GM18907 (cell line): ENCODE data around the gene ZNF491.
"Not testable (repeated sequence)": the region's sequence is repeated elsewhere in the genome, so short reads cannot be mapped to it uniquely, and the experiment has no call there.

ENCODE experiments used
- ATAC-seq: cut with Tn5 transposase; IDR thresholded peaks from one replicate; pipeline ENCODE4 v1.9.1; 2021; ENCODE audit warnings: mild to moderate bottlenecking, moderate library complexity; ENCODE audit not compliant: unreplicated experiment

The ZNF491 gene

DNA sequence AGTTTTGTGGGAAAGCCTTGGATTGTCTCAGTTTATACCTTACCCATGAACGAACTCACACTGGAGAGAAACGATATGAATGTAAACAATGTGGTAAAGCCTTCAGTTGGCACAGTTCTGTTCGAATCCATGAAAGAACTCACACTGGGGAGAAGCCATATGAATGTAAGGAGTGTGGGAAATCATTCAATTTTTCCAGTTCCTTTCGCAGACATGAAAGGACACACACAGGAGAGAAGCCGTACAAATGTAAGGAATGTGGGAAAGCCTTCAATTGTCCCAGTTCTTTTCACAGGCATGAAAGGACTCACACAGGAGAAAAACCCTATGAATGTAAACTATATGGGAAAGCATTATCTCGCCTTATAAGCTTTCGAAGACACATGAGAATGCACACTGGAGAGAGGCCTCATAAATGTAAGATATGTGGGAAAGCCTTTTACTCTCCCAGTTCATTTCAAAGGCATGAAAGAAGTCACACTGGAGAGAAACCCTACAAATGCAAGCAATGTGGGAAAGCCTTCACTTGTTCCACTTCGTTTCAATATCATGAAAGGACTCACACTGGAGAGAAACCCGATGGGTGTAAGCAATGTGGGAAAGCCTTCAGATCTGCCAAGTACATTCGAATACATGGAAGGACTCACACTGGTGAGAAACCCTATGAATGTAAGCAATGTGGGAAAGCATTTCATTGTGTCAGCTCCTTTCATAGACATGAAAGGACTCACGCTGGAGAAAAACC lies 8.2 kb downstream of the ZNF491 start:
- no peak for ATAC-seq

GRCh38 chr19:11807099-11807380 lies 8.7 kb downstream of the ZNF491 start:
- ATAC-seq, result no peak

DNA sequence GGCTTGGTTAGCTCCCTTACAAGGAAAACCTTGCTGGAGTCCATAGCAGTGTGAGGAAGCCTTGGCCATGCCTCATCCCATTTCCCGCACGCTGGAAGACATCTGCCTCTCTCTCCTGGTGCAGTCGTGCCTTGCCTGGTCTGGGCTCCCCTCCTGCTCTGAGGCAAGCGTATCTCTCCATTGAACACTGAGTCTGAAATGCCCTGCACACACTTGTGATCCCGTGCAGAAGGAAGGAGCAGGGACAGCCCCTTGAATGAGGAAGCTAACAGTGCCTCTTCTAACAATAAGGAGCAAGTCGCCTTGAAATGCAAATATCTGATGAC lies 15.3 kb downstream of the ZNF491 start:
- ATAC-seq, result peak; percentile 47

GRCh38 chr19:11814029-11814699 lies 15.8 kb downstream of the ZNF491 start, which contains the start of gene ZNF440:
TSS of gene ZNF440 (plus strand) at chr19:11814273. CDS start at chr19:11814448, 175 bp downstream.
- peak; percentile 96 for ATAC-seq

GRCh38 chr19:11814700-11815035 lies 16.3 kb downstream of the ZNF491 start:
- ATAC-seq, result peak; percentile 23

GRCh38 chr19:11821474-11822109 lies 23.3 kb downstream of the ZNF491 start:
- ATAC-seq, result no peak

GRCh38 chr19:11828957-11829876 lies 30.9 kb downstream of the ZNF491 start:
- ATAC-seq, result not testable (repeated sequence)

GRCh38 chr19:11832253-11832912 lies 34.1 kb downstream of the ZNF491 start:
- no peak for ATAC-seq

- no peak for ATAC-seq
These were observed 35.2 kb downstream of the ZNF491 start for GRCh38 chr19:11833541-11833940.

DNA sequence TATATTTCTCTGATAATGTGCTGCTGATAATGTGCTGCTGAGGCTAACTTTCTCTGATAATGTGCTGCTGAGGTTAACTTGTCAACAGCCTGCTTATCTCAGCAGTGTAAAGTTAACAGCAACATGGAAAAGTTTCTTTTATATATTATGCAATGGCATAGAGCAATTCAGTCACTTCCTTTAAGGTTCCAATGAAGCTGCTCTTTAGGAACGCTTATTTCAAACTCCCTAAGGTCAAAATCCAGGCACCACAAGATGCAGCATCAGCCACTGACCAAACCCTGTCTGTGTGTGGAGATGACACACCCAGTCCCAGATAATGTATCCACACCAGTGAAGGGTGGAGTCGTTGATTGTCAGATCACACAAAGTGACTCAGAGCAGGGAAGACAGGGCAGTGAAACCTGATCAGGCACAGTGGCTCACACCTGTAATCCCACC lies 37.3 kb downstream of the ZNF491 start:
- ATAC-seq, result not testable (repeated sequence)

DNA sequence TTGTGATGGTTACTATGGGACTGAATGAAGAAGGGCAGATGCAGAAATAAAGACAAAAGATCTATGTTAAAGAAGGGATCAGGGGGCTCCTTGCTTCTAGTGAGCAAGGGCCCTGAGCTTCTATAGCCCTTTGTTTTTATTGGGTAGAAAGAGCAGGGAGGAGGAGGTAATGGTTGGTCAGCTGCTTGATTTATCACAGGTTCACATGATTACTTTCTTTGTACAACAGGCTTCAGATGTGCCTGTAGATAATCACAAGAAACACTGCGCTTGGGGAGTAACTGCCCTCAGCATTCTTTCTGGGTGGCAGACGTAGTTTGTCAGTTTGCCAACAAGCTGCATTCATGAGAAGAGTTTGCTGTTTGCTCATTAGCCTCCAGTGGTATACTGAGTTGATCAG lies 45.4 kb downstream of the ZNF491 start:
- ATAC-seq, result no peak

- ATAC-seq, result not testable (repeated sequence)
These were observed 49.3 kb downstream of the ZNF491 start for GRCh38 chr19:11847615-11848014.

GRCh38 chr19:11848200-11848593 lies 49.9 kb downstream of the ZNF491 start:
- ATAC-seq, result no peak

- ATAC-seq, result peak; percentile 79
These were observed 50.5 kb downstream of the ZNF491 start, which contains the start of gene ZNF439 for GRCh38 chr19:11848594-11849469. TSS of gene ZNF439 (plus strand) at chr19:11848726. CDS start at chr19:11848868, 142 bp downstream.

GRCh38 chr19:11850289-11850688 lies 52.0 kb downstream of the ZNF491 start:
- ATAC-seq, result not testable (repeated sequence)

DNA sequence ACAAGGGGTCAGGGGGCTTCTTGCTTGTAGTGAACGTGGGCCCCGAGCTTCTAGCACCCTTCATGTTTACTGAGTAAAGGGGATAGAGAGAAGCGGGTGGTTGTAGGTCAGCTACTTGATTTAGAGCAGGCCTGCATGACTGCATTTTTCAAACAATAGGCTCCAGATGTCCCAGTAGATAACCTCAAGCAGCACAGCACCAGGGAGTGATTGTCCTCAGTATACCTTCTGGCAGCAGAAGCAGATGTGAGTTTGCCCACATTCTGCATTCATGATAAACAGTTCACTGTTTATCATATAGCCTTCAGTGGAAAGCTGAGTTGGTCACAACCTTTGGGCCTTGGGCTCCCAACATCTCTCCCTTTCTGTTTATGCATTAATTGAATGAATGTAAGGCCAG lies 55.0 kb downstream of the ZNF491 start:
- ATAC-seq, result no peak

GRCh38 chr19:11856596-11857250 lies 58.4 kb downstream of the ZNF491 start:
- no peak for ATAC-seq
